SK-N-SH treated with all-trans-retinoic acid at 6 μM for 48 hours (cell line): Measurements from ENCODE around the gene SKI.

Source experiments
- ATAC-seq: fragments of 200-7000 bp; cut with Tn5 transposase; 3 replicates; pipeline ENCODE4 v1.9.1; 2020; ENCODE audit warnings: mild to moderate bottlenecking, moderate library complexity
- ARNTL ChIP-seq: fragments of 450-650 bp; formaldehyde crosslinking; IDR thresholded peaks from 2 replicates; pipeline ENCODE4 v1.5.0; 2020; ENCODE audit warnings: low read depth, mild to moderate bottlenecking, moderate library complexity, borderline replicate concordance
- BACH2 ChIP-seq: fragments of 250-450 bp; sonication (Bioruptor Pico); IDR thresholded peaks from 2 replicates; pipeline ENCODE4 v1.9.0; 2021; ENCODE audit warnings: mild to moderate bottlenecking, borderline replicate concordance
- CREB5 ChIP-seq: fragments of 250-450 bp; sonication (Bioruptor Pico); IDR thresholded peaks from 2 replicates; pipeline ENCODE4 v1.5.1; 2020; ENCODE audit warnings: low read depth, mild to moderate bottlenecking, moderate library complexity
- CSDC2 ChIP-seq: fragments of 250-450 bp; sonication (Bioruptor Pico); IDR thresholded peaks from 2 replicates; pipeline ENCODE4 v1.5.0; 2020; ENCODE audit warnings: mild to moderate bottlenecking, moderate library complexity
- ESRRG ChIP-seq: fragments of 250-450 bp; sonication (Bioruptor Pico); IDR thresholded peaks from 2 replicates; pipeline ENCODE4 v1.6.1; 2021; ENCODE audit warnings: mild to moderate bottlenecking
- GLIS3 ChIP-seq: fragments of 250-450 bp; sonication (Bioruptor Pico); IDR thresholded peaks from 2 replicates; pipeline ENCODE4 v1.5.0; 2020; ENCODE audit warnings: mild to moderate bottlenecking, moderate library complexity
- OSR1 ChIP-seq: fragments of 250-450 bp; sonication (Bioruptor Pico); IDR thresholded peaks from 2 replicates; pipeline ENCODE4 v1.8.0; 2022; ENCODE audit warnings: moderate library complexity, mild to moderate bottlenecking, inconsistent platforms
- PATZ1 ChIP-seq: fragments of 250-450 bp; sonication (Bioruptor Pico); IDR thresholded peaks from 2 replicates; pipeline ENCODE4 v1.8.0; 2020; ENCODE audit warnings: mild to moderate bottlenecking, moderate library complexity, borderline replicate concordance
- PPARA ChIP-seq: fragments of 250-450 bp; sonication (Bioruptor Pico); IDR thresholded peaks from 2 replicates; pipeline ENCODE4 v1.5.0; 2020; ENCODE audit warnings: mild to moderate bottlenecking, borderline replicate concordance
- RARB ChIP-seq: fragments of 250-450 bp; sonication (Bioruptor Pico); IDR thresholded peaks from 2 replicates; pipeline ENCODE4 v1.8.0; 2021; ENCODE audit warnings: mild to moderate bottlenecking, moderate library complexity
- SNAI2 ChIP-seq: fragments of 250-450 bp; sonication (Bioruptor Pico); IDR thresholded peaks from 2 replicates; pipeline ENCODE4 v1.5.0; 2020; ENCODE audit warnings: mild to moderate bottlenecking, moderate library complexity
- TCF4 ChIP-seq: fragments of 250-450 bp; sonication (Bioruptor Pico); IDR thresholded peaks from 2 replicates; pipeline ENCODE4 v1.8.0; 2021; ENCODE audit warnings: mild to moderate bottlenecking, moderate library complexity, borderline replicate concordance
- TOX ChIP-seq: fragments of 250-450 bp; sonication (Bioruptor Pico); IDR thresholded peaks from 2 replicates; pipeline ENCODE4 v1.8.0; 2021; ENCODE audit warnings: mild to moderate bottlenecking, moderate library complexity, borderline replicate concordance
- ZC3H10 ChIP-seq: fragments of 250-450 bp; sonication (Bioruptor Pico); IDR thresholded peaks from 2 replicates; pipeline ENCODE4 v1.5.1; 2021; ENCODE audit warnings: mild to moderate bottlenecking, moderate library complexity
- ZFP30 ChIP-seq: fragments of 450-650 bp; formaldehyde crosslinking; IDR thresholded peaks from 2 replicates; pipeline ENCODE4 v1.5.0; 2022; ENCODE audit warnings: mild to moderate bottlenecking, moderate library complexity
- ZNF565 ChIP-seq: fragments of 450-650 bp; formaldehyde crosslinking; conservative IDR thresholded peaks from 2 replicates; pipeline ENCODE4 v1.5.0; 2020; ENCODE audit warnings: low read depth, mild to moderate bottlenecking, moderate library complexity
- ZNF70 ChIP-seq: fragments of 450-650 bp; formaldehyde crosslinking; IDR thresholded peaks from 2 replicates; pipeline ENCODE4 v1.5.0; 2020; ENCODE audit warnings: mild to moderate bottlenecking, moderate library complexity
- TF ChIP-seq, protein P1 (sequence below): fragments of 250-450 bp; sonication (Bioruptor Pico); IDR thresholded peaks from 2 replicates; pipeline ENCODE4 v1.5.1; 2021; ENCODE audit warnings: mild to moderate bottlenecking, moderate library complexity
- TF ChIP-seq, protein P2 (sequence below): fragments of 250-450 bp; sonication (Bioruptor Pico); IDR thresholded peaks from 2 replicates; pipeline ENCODE4 v1.8.0; 2021; ENCODE audit warnings: low read depth, mild to moderate bottlenecking, moderate library complexity, borderline replicate concordance

The SKI gene

GRCh38 chr1:2213576-2214505 lies 14.3 kb upstream of the SKI start:
- TF ChIP-seq ZFP30 (CRISPR knock-in tag), result no peak
- TF ChIP-seq BACH2 (CRISPR knock-in tag), result no peak
- TF ChIP-seq PPARA, result no peak
- no peak for TF ChIP-seq ZNF70 (CRISPR knock-in tag)
- no peak for TF ChIP-seq ZC3H10 (CRISPR knock-in tag)
- no peak for TF ChIP-seq RARB (CRISPR knock-in tag)
- no peak for TF ChIP-seq ARNTL (CRISPR knock-in tag)
- TF ChIP-seq, protein P1, sequence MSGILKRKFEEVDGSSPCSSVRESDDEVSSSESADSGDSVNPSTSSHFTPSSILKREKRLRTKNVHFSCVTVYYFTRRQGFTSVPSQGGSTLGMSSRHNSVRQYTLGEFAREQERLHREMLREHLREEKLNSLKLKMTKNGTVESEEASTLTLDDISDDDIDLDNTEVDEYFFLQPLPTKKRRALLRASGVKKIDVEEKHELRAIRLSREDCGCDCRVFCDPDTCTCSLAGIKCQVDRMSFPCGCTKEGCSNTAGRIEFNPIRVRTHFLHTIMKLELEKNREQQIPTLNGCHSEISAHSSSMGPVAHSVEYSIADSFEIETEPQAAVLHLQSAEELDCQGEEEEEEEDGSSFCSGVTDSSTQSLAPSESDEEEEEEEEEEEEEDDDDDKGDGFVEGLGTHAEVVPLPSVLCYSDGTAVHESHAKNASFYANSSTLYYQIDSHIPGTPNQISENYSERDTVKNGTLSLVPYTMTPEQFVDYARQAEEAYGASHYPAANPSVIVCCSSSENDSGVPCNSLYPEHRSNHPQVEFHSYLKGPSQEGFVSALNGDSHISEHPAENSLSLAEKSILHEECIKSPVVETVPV, result no peak
- TF ChIP-seq, all 23 proteins: peak for 0
- ATAC-seq, result no peak

DNA sequence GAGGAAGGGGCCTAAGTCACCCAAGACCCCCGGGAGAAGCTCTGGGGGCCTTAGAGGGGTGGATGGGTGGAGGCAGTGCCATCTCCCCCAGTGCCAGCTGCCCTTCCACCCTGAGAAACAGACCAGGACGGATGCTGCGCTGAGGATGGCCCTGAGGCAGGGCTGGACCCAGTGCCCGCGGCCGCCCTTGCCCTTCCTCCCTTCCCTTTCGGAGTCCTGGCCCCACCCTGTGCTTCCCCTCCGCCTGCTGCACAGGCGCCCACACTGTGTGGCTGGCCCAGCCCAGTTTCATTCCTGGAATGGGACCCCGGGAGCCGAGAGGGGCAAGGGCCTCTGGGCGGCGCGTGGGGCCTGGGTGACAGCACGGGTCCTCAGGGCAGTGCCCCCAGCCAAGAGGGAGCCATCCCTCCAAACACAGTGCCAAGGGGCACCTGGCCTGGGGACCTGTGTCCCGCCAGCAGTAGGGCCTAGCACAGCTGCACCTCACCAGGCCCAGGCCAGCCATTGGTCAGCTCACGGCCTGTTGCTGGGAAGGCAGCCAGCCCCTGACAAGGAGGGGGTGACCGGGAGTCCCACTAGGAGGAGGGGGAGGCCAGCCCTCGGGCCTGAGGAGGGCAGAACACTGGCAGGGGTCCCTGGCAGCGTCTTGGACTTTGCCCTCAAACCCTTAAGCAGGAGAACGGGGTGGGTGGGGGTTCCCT lies 13.4 kb upstream of the SKI start:
- ATAC-seq, result no peak
- TF ChIP-seq PATZ1 (CRISPR knock-in tag) (no peak), OSR1 (CRISPR knock-in tag) (no peak), SNAI2 (CRISPR knock-in tag) (no peak), GLIS3 (CRISPR knock-in tag) (no peak), RARB (CRISPR knock-in tag) (no peak), ZNF565 (CRISPR knock-in tag) (no peak), ESRRG (CRISPR knock-in tag) (no peak), CSDC2 (no peak)
- TF ChIP-seq, protein P1, result no peak

- ATAC-seq, result no peak
- no peak for TF ChIP-seq BACH2 (CRISPR knock-in tag)
- no peak for TF ChIP-seq GLIS3 (CRISPR knock-in tag)
- TF ChIP-seq TOX (CRISPR knock-in tag), result no peak
- TF ChIP-seq CREB5 (CRISPR knock-in tag), result no peak
- TF ChIP-seq, protein P1, result no peak
- TF ChIP-seq, protein P2, sequence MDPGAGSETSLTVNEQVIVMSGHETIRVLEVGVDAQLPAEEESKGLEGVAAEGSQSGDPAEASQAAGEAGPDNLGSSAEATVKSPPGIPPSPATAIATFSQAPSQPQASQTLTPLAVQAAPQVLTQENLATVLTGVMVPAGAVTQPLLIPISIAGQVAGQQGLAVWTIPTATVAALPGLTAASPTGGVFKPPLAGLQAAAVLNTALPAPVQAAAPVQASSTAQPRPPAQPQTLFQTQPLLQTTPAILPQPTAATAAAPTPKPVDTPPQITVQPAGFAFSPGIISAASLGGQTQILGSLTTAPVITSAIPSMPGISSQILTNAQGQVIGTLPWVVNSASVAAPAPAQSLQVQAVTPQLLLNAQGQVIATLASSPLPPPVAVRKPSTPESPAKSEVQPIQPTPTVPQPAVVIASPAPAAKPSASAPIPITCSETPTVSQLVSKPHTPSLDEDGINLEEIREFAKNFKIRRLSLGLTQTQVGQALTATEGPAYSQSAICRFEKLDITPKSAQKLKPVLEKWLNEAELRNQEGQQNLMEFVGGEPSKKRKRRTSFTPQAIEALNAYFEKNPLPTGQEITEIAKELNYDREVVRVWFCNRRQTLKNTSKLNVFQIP, result no peak
- TF ChIP-seq RARB (CRISPR knock-in tag), result no peak
- TF ChIP-seq TCF4 (CRISPR knock-in tag), result no peak
- TF ChIP-seq, all 23 proteins: peak for 0
Measured at GRCh38 chr1:2215329-2215728, 12.8 kb upstream of the SKI start.
